H1 (cell line): Measurements from ENCODE around the gene CREB3L1.

ENCODE experiments used
- EGR1 ChIP-seq: IDR thresholded peaks from 2 replicates; pipeline ENCODE4 v1.6.1; 2011; ENCODE audit warnings: low read depth, low read length, borderline replicate concordance
- EP300 ChIP-seq, 2 experiments: IDR thresholded peaks; 1 replicate in 1 of 2; 2 replicates in 1 of 2; pipeline ENCODE4 v1.6.1; 2011 to 2012; ENCODE audit warnings: low read depth in 2 of 2, low read length in 2 of 2, mild to moderate bottlenecking in 2 of 2, borderline replicate concordance in 1 of 2, inconsistent platforms in 1 of 2, moderate library complexity in 1 of 2
- EZH2 ChIP-seq: fragments of 200-600 bp; sonication (generic); IDR thresholded peaks from 2 replicates; pipeline ENCODE4 v1.7.1; 2012; ENCODE audit warnings: low read depth, mild to moderate bottlenecking, moderate library complexity, low read length, inconsistent platforms; ENCODE audit not compliant: severe bottlenecking
- NRF1 ChIP-seq: IDR thresholded peaks from 2 replicates; pipeline ENCODE4 v1.6.1; 2011; ENCODE audit warnings: mild to moderate bottlenecking, low read depth, low read length, improper control_type of control experiment
- POLR2A ChIP-seq, 2 experiments: IDR thresholded peaks; 1 replicate in 1 of 2; 2 replicates in 1 of 2; pipeline ENCODE4 v1.6.1; 2011; ENCODE audit warnings: low read depth in 2 of 2, low read length in 2 of 2, mild to moderate bottlenecking in 2 of 2; ENCODE audit errors: control extremely low read depth in 1 of 2
- POLR2AphosphoS5 ChIP-seq: IDR thresholded peaks from 2 replicates; pipeline ENCODE4 v1.6.1; 2011; ENCODE audit warnings: low read depth, low read length
- RFX5 ChIP-seq: IDR thresholded peaks from 2 replicates; pipeline ENCODE4 v1.6.1; 2011; ENCODE audit warnings: low read depth, low read length, improper control_type of control experiment, borderline replicate concordance
- RNF2 ChIP-seq: fragments of 200-900, 300-1000 bp; sonication (generic); IDR thresholded peaks from 2 replicates; pipeline ENCODE4 v1.7.1; 2016; ENCODE audit warnings: borderline replicate concordance, low read depth, mild to moderate bottlenecking, antibody characterized with exemption, low read length; ENCODE audit not compliant: poor library complexity, severe bottlenecking; ENCODE audit errors: missing control alignments
- TF ChIP-seq, protein P1 (sequence below), 3 experiments: IDR thresholded peaks; 1 replicate in 2 of 3; 2 replicates in 1 of 3; pipeline versions ENCODE4 v1.5.1 to v1.6.1; 2011; ENCODE audit warnings: low read length in 3 of 3, mild to moderate bottlenecking in 3 of 3, inconsistent platforms in 2 of 3, low read depth in 1 of 3, moderate library complexity in 1 of 3; ENCODE audit not compliant: insufficient read depth in 1 of 3; ENCODE audit errors: control extremely low read depth in 1 of 3

DNA sequence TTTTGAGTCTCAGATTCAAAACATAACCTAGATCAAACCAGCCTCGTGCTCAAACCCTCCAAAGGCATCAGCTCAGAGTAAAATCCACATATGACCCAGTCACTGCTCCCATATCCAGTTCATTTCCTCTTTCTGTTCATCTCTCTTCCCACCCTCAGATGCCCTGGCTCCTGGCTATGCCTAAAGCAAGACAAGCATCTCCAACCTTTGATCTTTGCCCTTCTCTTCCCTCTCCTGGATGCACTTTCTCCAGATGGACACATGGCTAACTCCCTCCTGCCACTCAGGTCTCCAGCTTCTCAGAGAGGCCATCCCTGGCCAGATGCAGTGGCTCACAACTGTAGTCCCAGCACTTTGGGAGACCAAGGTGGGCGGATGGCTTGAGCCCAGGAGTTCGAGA lies 14.3 kb upstream of the CREB3L1 start:
- no peak for TF ChIP-seq EGR1
- TF ChIP-seq EP300 (IDR thresholded peaks at IDR 0.05; ENCODE audit: borderline replicate concordance in 1 of 2, low read depth in 2 of 2, low read length in 2 of 2), result no peak
- TF ChIP-seq, protein P1, sequence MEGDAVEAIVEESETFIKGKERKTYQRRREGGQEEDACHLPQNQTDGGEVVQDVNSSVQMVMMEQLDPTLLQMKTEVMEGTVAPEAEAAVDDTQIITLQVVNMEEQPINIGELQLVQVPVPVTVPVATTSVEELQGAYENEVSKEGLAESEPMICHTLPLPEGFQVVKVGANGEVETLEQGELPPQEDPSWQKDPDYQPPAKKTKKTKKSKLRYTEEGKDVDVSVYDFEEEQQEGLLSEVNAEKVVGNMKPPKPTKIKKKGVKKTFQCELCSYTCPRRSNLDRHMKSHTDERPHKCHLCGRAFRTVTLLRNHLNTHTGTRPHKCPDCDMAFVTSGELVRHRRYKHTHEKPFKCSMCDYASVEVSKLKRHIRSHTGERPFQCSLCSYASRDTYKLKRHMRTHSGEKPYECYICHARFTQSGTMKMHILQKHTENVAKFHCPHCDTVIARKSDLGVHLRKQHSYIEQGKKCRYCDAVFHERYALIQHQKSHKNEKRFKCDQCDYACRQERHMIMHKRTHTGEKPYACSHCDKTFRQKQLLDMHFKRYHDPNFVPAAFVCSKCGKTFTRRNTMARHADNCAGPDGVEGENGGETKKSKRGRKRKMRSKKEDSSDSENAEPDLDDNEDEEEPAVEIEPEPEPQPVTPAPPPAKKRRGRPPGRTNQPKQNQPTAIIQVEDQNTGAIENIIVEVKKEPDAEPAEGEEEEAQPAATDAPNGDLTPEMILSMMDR (IDR thresholded peaks at IDR 0.05; ENCODE audit: control extremely low read depth in 1 of 3, insufficient read depth in 1 of 3, low read depth in 1 of 3, low read length in 3 of 3), result no peak
- no peak for TF ChIP-seq RFX5
- TF ChIP-seq RNF2, result no peak
- no peak for TF ChIP-seq EZH2
- no peak for TF ChIP-seq POLR2AphosphoS5
- TF ChIP-seq NRF1, result no peak
- TF ChIP-seq POLR2A (IDR thresholded peaks at IDR 0.05; ENCODE audit: control extremely low read depth in 1 of 2, low read depth in 2 of 2, low read length in 2 of 2), result no peak
